K562 (cell line): ENCODE data around the gene MTMR10. TPM values are rescaled to one million over a fixed set of nuclear protein-coding genes. Genes with fewer than 3 reads are reported as not detected.
A peak's percentile ranks its signal among the peaks of the same experiment; 100 is the strongest.

ENCODE experiments used
- ATAC-seq: fragments of 200-7000 bp; cut with Tn5 transposase; 3 replicates; pipeline ENCODE4 v1.9.1; 2020; ENCODE audit warnings: moderate library complexity
- BruUV-seq: library from RNA; stranded (reverse); fragments of 400-500 nt; replicated peaks from 2 replicates; lab custom pipeline; 2021; lab: Mats Ljungman, UMichigan
- CTCF ChIA-PET: fragments of 300-600 bp; formaldehyde crosslinking; extraction: SDS; loops from one replicate; lab custom pipeline; 2021; ENCODE audit warnings: low intra/inter-chr PET ratio; lab: Yijun Ruan, JAX
- POLR2A ChIA-PET: fragments of 300-600, 350-650 bp; sonication (Branson Sonifier 250); formaldehyde crosslinking; extraction: SDS; loops from one replicate; lab custom pipeline; 2021; ENCODE audit warnings: antibody characterized with exemption, inconsistent platforms; lab: Yijun Ruan, JAX
- DNase-seq, 4 experiments: peaks; one replicate each; pipeline versions ENCODE4 v3.0.0 to v3.0.0-alpha.2; 2011 to 2018; ENCODE audit warnings: low spot score in 3 of 4, mixed read lengths in 3 of 4; ENCODE audit errors: extremely low read depth in 1 of 4
- FAIRE-seq: peaks from 2 replicates; lab custom pipeline; 2011; peaks lifted over from hg19 to GRCh38; lab: Jason Lieb, UNC
- H2AFZ ChIP-seq: 2 replicates; pipeline ENCODE4 v1.6.0; 2011; ENCODE audit warnings: low read depth, low read length, control low read depth, inconsistent platforms
- H3K27ac ChIP-seq: fragments of 200-600 bp; 3 replicates; pipeline ENCODE4 v1.8.0; 2011; ENCODE audit warnings: low read depth, mild to moderate bottlenecking, control low read depth, inconsistent platforms, low read length, moderate library complexity, mixed read lengths; ENCODE audit errors: extremely low read depth
- H3K27me3 ChIP-seq, 2 experiments: fragments of 300-600 bp in 1 of 2; 2 replicates in 1 of 2; 3 replicates in 1 of 2; pipeline versions ENCODE4 v1.6.0 to v1.8.0; 2011; ENCODE audit warnings: inconsistent platforms in 2 of 2, low read length in 2 of 2, mild to moderate bottlenecking in 1 of 2, mixed read lengths in 1 of 2, moderate library complexity in 1 of 2; ENCODE audit not compliant: control insufficient read depth in 2 of 2, insufficient read depth in 2 of 2
- H3K36me3 ChIP-seq: fragments of 300-600 bp; 3 replicates; pipeline ENCODE4 v1.8.0; 2011; ENCODE audit warnings: mild to moderate bottlenecking, low read length, inconsistent platforms; ENCODE audit not compliant: control insufficient read depth, insufficient read depth
- H3K4me1 ChIP-seq, 2 experiments: fragments of 200-600 bp in 1 of 2; replicated peaks in 1 of 2; 2 replicates in 1 of 2; 3 replicates in 1 of 2; pipeline versions ENCODE4 v1.5.1 to v1.8.0; 2011; ENCODE audit warnings: inconsistent platforms in 2 of 2, low read length in 2 of 2, mild to moderate bottlenecking in 1 of 2, mixed read lengths in 1 of 2, moderate library complexity in 1 of 2; ENCODE audit not compliant: control insufficient read depth in 2 of 2, insufficient read depth in 2 of 2
- H3K4me2 ChIP-seq: 2 replicates; pipeline ENCODE4 v1.6.1; 2011; ENCODE audit warnings: low read length, control low read depth, inconsistent platforms, mixed read lengths; ENCODE audit not compliant: insufficient read depth
- H3K4me3 ChIP-seq: fragments of 200-600 bp; sonication (generic), shearing (Covaris generic); 2 replicates; pipeline ENCODE4 v1.5.1; 2016; ENCODE audit warnings: control low read depth, inconsistent platforms
- H3K79me2 ChIP-seq: fragments of 200-600 bp; 3 replicates; pipeline ENCODE4 v1.8.0; 2011; ENCODE audit warnings: low read length, inconsistent platforms; ENCODE audit not compliant: control insufficient read depth, insufficient read depth
- H3K9ac ChIP-seq, 2 experiments: 2 replicates each; pipeline versions ENCODE4 v1.6.0 to v1.6.1; 2011; ENCODE audit warnings: low read depth in 2 of 2, low read length in 2 of 2, control low read depth in 1 of 2, inconsistent platforms in 1 of 2, mild to moderate bottlenecking in 1 of 2, mixed read lengths in 1 of 2; ENCODE audit not compliant: insufficient read depth in 1 of 2
- H3K9me1 ChIP-seq: one replicate; pipeline ENCODE4 v1.6.0; 2011; ENCODE audit warnings: inconsistent platforms, mild to moderate bottlenecking, low read length, moderate library complexity; ENCODE audit not compliant: control insufficient read depth, insufficient read depth
- H3K9me3 ChIP-seq: replicated peaks from 2 replicates; pipeline ENCODE4 v1.5.1; 2011; ENCODE audit warnings: low read depth, low read length, inconsistent platforms; ENCODE audit not compliant: control insufficient read depth, insufficient read depth
- H4K20me1 ChIP-seq: replicated peaks from 2 replicates; pipeline ENCODE4 v1.6.1; 2011; ENCODE audit warnings: low read length, inconsistent platforms, mixed read lengths; ENCODE audit not compliant: control insufficient read depth, insufficient read depth
- ATF3 ChIP-seq, 2 experiments: fragments of 450-650 bp in 1 of 2; sonication (generic) in 1 of 2; formaldehyde crosslinking in 1 of 2; IDR thresholded peaks in 1 of 2; conservative IDR thresholded peaks in 1 of 2; 2 replicates each; pipeline versions ENCODE4 v1.6.1 to v1.8.1; 2016 to 2023; ENCODE audit warnings: mild to moderate bottlenecking in 2 of 2, moderate library complexity in 2 of 2, inconsistent platforms in 1 of 2, missing genetic modification reagents in 1 of 2
- ATF7 ChIP-seq: fragments of 450-650 bp; IDR thresholded peaks from 2 replicates; pipeline ENCODE4 v1.7.1; 2014; ENCODE audit warnings: mild to moderate bottlenecking, moderate library complexity
- BRD4 ChIP-seq: fragments of 200-600 bp; sonication (generic); IDR thresholded peaks from 2 replicates; pipeline ENCODE4 v1.6.1; 2017; ENCODE audit warnings: inconsistent platforms
- CEBPB ChIP-seq: fragments of 450-650 bp; IDR thresholded peaks from 2 replicates; pipeline ENCODE4 v1.6.1; 2016; ENCODE audit warnings: missing genetic modification characterization, missing compliant biosample characterization
- CUX1 ChIP-seq: fragments of 200-800 bp; sonication (Bioruptor generic); IDR thresholded peaks from 2 replicates; pipeline ENCODE4 v1.6.1; 2016; ENCODE audit warnings: missing genetic modification characterization, missing compliant biosample characterization
- E2F6 ChIP-seq, 2 experiments: IDR thresholded peaks; 2 replicates each; pipeline ENCODE4 v1.6.1; 2011; ENCODE audit warnings: borderline replicate concordance in 1 of 2, control low read depth in 1 of 2, low read depth in 1 of 2, low read length in 1 of 2, mild to moderate bottlenecking in 1 of 2, mixed read lengths in 1 of 2, moderate library complexity in 1 of 2; ENCODE audit not compliant: insufficient read depth in 1 of 2, insufficient read length in 1 of 2, poor library complexity in 1 of 2, severe bottlenecking in 1 of 2; ENCODE audit errors: extremely low read depth in 1 of 2
- ELF4 ChIP-seq: fragments of 450-650 bp; formaldehyde crosslinking; IDR thresholded peaks from 2 replicates; pipeline ENCODE4 v1.4.0; 2022; ENCODE audit warnings: missing genetic modification characterization
- GTF2F1 ChIP-seq: IDR thresholded peaks from 2 replicates; pipeline ENCODE4 v1.6.1; 2011; ENCODE audit warnings: low read depth, low read length, improper control_type of control experiment
- RBM34 ChIP-seq: fragments of 200-400 bp; formaldehyde crosslinking; IDR thresholded peaks from 2 replicates; pipeline ENCODE4 v1.6.1; 2018; ENCODE audit warnings: low read length, borderline replicate concordance; ENCODE audit not compliant: insufficient read depth
- SAFB2 ChIP-seq: fragments of 200-400 bp; formaldehyde crosslinking; IDR thresholded peaks from 2 replicates; pipeline ENCODE4 v1.6.1; 2018; ENCODE audit warnings: borderline replicate concordance, low read length, low read depth, moderate library complexity; ENCODE audit not compliant: severe bottlenecking
- TSC22D4 ChIP-seq: fragments of 450-650 bp; IDR thresholded peaks from 2 replicates; pipeline ENCODE4 v1.6.1; 2016; ENCODE audit warnings: missing genetic modification characterization, missing biosample characterization, control low read depth
- WGBS: fragments of 100-300 bp; shearing (Covaris generic); methylation state at CpG from one replicate; pipeline ENCODE4 v1.1.6; 2016; ENCODE audit warnings: low coverage, mixed read lengths; ENCODE audit not compliant: insufficient coverage; ENCODE audit errors: missing lambda C conversion rate; 5-methylcytosine and 5-hydroxymethylcytosine counted together
- in situ Hi-C: fragments of 300-500 bp; cut with MboI; formaldehyde crosslinking; loops from 4 replicates; pipeline ENCODE4 v1.15.0; 2018; ENCODE audit warnings: inconsistent platforms, mixed read lengths
- intact Hi-C: fragments of 100-400 bp; cut with micrococcal nuclease; formaldehyde crosslinking; loops from 2 replicates; pipeline ENCODE4 v1.14.2; 2022
- polyA plus RNA-seq, 8 experiments: library from polyadenylated mRNA; depleted of rRNA in 4 of 8; stranded (reverse) in 5 of 8; unstranded in 3 of 8; fragments of >200 nt; fragmentation: Nextera tagmentation in 2 of 8; fragmentation: Illumina TruSeq in 1 of 8; extraction: Ambion mirVana in 2 of 8; extraction: Trizol in 1 of 8; gene quantifications; 2 replicates each; pipeline versions ENCODE4 v1.2.1 to v1.2.3, GENCODE V29; 2011 to 2014; ENCODE audit warnings: inconsistent platforms in 1 of 8, missing spikeins in 1 of 8
- total RNA-seq, 7 experiments: library from RNA; depleted of rRNA in 6 of 7; stranded (reverse); fragments of >200 nt in 6 of 7; fragmentation: Illumina TruSeq in 2 of 7; extraction: Trizol in 2 of 7; gene quantifications; 2 replicates each; pipeline versions ENCODE4 v1.2.1 to v1.2.3, GENCODE V29; 2011 to 2021; ENCODE audit warnings: low replicate concordance in 1 of 7

MTMR10 gene
- total and polyA plus RNA-seq, 9 of the 15 experiments (the other 6 are each of a cell fraction or from before 2014, with no cell fraction given) = 1.6 to 6.8 (median 4.8) TPM

GRCh38 chr15:30956216-30957124 is 35.0 kb downstream of the MTMR10 start:
- in situ Hi-C loops = no loop called here
- Histone ChIP-seq H3K9me1 (no peaks in the 10 kb centered on the region), H3K36me3 (peaks cover 39% of the 10 kb centered on the region), H2AFZ (no peak overlapping the region), H3K9me3 (no peaks in the 10 kb centered on the region), H3K4me1 (peaks cover 4 to 9% of the 10 kb centered on the region in 2 experiments; a peak in 4 of 5 replicates), H3K4me2 (no peak overlapping the region), H4K20me1 (no peaks in the 10 kb centered on the region), H3K9ac (no peak overlapping the region), H3K27me3 (no peaks in the 10 kb centered on the region), H3K27ac (no peak overlapping the region), H3K4me3 (no peak overlapping the region), H3K79me2 (no peaks in the 10 kb centered on the region)
- DNase-seq (peak in 1 of 4 experiments; percentile 4), ATAC-seq (no peak), FAIRE-seq (no peak)
- POLR2A ChIA-PET = no interaction called here
- 78% methylated on average over 6 of the region's 6 CpGs for WGBS
- CTCF ChIA-PET = no interaction called here
- BruUV-seq = no TSS peak
- intact Hi-C loops = no loop called here
- TF ChIP-seq TSC22D4 (no peak), ELF4 (no peak), BRD4 (no peak), CEBPB (tag) (peak; percentile 52; the same call in 1 of the 2 replicates), SAFB2 (no peak), CUX1 (no peak), ATF7 (peak; percentile 58), GTF2F1 (no peak), RBM34 (no peak), E2F6 (IDR thresholded peaks at IDR 0.05; ENCODE audit: borderline replicate concordance in 1 of 2, extremely low read depth in 1 of 2, insufficient read depth in 1 of 2, insufficient read length in 1 of 2, low read depth in 1 of 2, low read length in 1 of 2, poor library complexity in 1 of 2, severe bottlenecking in 1 of 2) (no peak), ATF3 (IDR thresholded peaks at IDR 0.05) (peak; percentile 63), ATF3 (CRISPR knock-in tag; conservative IDR thresholded peaks at IDR 0.05) (no peak)
